22Rv1 (cell line): ENCODE data around the gene TM9SF3.
"Not testable (repeated sequence)": the region's sequence is repeated elsewhere in the genome, so short reads cannot be mapped to it uniquely, and the experiment has no call there.

Source experiments
- ZFX ChIP-seq: fragments of 450-650 bp; IDR thresholded peaks from 2 replicates; pipeline ENCODE4 v1.6.1; 2017; ENCODE audit warnings: antibody characterized with exemption, borderline replicate concordance
- TF ChIP-seq, protein P1 (sequence below): fragments of 450-650 bp; IDR thresholded peaks from 2 replicates; pipeline ENCODE4 v1.5.1; 2017; ENCODE audit warnings: mild to moderate bottlenecking

DNA sequence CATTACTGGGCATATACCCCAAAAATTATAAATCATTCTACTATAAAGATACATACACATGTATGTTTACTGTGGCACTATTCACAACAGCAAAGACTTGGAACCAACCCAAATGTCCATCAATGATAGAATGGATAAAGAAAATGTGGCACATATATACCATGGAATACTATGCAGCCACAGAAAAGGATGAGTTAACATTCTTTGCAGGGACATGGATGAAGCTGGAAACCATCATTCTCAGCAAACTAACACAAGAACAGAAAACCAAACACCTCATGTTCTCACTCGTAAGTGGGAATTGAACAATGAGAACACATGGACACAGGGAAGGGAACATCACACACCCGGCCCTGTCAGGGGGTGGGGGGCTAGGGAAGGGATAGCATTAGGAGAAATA is 12.2 kb downstream of the TM9SF3 start:
- TF ChIP-seq, protein P1, sequence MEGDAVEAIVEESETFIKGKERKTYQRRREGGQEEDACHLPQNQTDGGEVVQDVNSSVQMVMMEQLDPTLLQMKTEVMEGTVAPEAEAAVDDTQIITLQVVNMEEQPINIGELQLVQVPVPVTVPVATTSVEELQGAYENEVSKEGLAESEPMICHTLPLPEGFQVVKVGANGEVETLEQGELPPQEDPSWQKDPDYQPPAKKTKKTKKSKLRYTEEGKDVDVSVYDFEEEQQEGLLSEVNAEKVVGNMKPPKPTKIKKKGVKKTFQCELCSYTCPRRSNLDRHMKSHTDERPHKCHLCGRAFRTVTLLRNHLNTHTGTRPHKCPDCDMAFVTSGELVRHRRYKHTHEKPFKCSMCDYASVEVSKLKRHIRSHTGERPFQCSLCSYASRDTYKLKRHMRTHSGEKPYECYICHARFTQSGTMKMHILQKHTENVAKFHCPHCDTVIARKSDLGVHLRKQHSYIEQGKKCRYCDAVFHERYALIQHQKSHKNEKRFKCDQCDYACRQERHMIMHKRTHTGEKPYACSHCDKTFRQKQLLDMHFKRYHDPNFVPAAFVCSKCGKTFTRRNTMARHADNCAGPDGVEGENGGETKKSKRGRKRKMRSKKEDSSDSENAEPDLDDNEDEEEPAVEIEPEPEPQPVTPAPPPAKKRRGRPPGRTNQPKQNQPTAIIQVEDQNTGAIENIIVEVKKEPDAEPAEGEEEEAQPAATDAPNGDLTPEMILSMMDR, result not testable (repeated sequence)
- TF ChIP-seq ZFX, result not testable (repeated sequence)
